Adipose tissue (tissue), 3 donors: ENCODE data around the gene SNCB. TPM values are rescaled to one million over a fixed set of nuclear protein-coding genes. Genes with fewer than 3 reads are reported as not detected.

ENCODE experiments used
- H3K27ac ChIP-seq: one replicate; pipeline ENCODE4 v1.5.1; 2013; ENCODE audit warnings: low read depth, low read length
- WGBS, 3 donors: extraction: QIAGEN DNeasy Blood & Tissue Kit; methylation state at CpG; one replicate each; pipeline ENCODE4 v1.1.7; 2013; 5-methylcytosine and 5-hydroxymethylcytosine counted together
- polyA plus RNA-seq, 3 donors: library from polyadenylated mRNA; stranded (reverse); fragments of 200-250 nt; gene quantifications; one replicate each; pipeline ENCODE4 v1.2.3, GENCODE V29; 2013
- donor health status: healthy with polysubstance abuse.
- donor health status: Bipolar disorder and iron deficiency.
- donor health status: healthy.

The SNCB gene
- polyA plus RNA-seq, 3 donors = 0.53 TPM; not detected in 2

GRCh38 chr5:176631383-176632200 lies 1.3 kb upstream of the SNCB start:
- WGBS, 3 donors = 64 to 82% (median 75%) methylated on average over 7 of the region's 7 CpGs
- no peak overlapping the region for H3K27ac ChIP-seq

DNA sequence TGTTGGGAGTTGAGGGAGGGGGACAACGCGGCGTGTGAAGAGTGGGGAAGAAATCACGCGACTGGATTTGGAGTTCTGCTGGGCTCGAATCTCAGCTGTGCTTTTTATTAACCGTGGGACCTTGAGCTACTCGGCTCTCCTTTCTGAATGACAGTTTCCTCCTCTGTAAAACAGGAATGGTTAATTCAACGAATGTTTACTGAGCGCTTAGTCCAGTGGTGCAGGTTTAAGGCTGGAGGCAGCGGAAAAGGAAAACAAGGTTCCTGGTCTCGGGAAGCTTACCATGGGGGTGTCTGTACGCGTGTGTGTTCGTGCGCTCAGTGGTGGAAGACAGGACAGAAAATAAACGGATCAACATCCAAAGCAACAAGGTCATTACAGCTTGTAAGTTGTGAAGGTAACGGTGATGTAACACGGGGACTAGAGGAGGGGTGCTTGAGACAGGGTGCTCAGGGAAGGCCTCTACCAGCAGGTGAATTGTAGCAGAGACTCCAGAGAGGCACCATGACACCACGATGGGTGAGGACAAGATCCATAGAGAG lies 418 bp upstream of the SNCB start:
- H3K27ac ChIP-seq = no peak overlapping the region
- WGBS, 3 donors = 4 to 10% (median 7%) methylated on average over 20 of the region's 20 CpGs

DNA sequence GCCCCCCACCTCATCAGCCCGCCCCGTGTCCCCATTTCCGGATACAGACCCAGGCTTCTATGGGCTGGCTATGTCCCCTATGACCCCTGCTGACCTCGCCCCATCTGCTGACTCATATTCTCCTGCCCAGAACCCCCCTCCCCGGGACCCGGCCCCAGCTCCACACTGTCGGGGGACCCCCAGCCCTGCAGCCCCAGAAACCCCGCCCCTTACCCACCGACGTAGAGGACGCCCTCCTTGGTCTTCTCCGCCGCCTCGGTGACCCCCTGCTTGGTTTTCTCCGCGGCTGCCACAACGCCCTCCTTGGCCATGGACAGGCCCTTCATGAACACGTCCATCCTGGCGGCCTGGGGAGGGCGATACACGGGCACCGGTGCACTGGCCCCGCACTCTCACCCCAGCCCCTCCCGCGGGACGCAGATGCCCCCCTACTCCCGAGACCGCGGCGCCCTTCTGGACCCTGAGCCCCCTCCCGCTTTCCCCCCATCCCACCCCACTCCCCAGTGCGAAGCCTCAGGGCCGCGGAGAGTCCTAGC lies 949 bp downstream of the SNCB start:
- no peak overlapping the region for H3K27ac ChIP-seq
- WGBS, 3 donors = 3 to 5% (median 4%) methylated on average over 29 to 34 of the region's 34 CpGs

- 46 to 57% (median 55%) methylated on average over 13 of the region's 13 CpGs for WGBS, 3 donors
- no peak overlapping the region for H3K27ac ChIP-seq
Measured at GRCh38 chr5:176628406-176629228, 1.7 kb downstream of the SNCB start.

DNA sequence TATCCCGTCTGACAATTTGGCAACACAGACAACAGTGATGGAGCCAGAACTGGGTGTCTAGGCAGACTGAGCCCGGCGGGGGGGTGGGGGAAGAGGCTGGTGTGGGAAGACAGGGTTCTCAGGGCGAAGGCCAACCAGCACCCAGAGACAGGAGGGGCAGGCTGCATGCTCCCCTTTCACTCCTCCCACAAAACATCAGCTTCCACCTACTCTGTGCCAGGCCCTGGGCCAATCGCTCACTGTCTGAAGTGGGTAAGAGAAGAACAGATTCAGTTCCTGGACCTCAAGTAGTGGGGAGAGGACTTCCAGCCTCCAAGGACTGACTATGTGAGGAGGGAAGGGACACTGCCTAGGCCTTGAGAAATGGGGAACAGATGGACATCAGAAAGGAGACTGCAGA lies 2.8 kb downstream of the SNCB start:
- no peak overlapping the region for H3K27ac ChIP-seq
- 68 to 85% (median 75%) methylated on average over 5 of the region's 5 CpGs for WGBS, 3 donors

DNA sequence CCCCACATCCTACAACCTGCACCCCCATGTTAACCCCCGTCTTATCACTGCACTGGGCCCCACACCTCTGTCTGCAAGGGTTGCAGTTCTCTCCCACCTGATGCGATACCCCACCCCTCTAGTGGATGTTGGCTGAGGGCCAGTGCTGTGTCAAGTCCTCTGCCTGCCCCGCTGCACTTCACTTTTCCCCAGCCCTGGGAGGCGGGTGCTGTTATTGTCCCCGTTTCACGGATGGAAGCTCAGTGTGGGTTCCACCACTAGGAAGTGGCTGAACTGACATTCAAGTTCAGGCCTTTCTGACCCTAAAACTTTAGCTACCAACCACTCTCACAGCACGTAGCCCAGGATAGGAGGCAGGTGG lies 3.5 kb downstream of the SNCB start:
- WGBS, 3 donors = 42 to 52% (median 45%) methylated on average over 7 of the region's 7 CpGs
- H3K27ac ChIP-seq = no peak overlapping the region

DNA sequence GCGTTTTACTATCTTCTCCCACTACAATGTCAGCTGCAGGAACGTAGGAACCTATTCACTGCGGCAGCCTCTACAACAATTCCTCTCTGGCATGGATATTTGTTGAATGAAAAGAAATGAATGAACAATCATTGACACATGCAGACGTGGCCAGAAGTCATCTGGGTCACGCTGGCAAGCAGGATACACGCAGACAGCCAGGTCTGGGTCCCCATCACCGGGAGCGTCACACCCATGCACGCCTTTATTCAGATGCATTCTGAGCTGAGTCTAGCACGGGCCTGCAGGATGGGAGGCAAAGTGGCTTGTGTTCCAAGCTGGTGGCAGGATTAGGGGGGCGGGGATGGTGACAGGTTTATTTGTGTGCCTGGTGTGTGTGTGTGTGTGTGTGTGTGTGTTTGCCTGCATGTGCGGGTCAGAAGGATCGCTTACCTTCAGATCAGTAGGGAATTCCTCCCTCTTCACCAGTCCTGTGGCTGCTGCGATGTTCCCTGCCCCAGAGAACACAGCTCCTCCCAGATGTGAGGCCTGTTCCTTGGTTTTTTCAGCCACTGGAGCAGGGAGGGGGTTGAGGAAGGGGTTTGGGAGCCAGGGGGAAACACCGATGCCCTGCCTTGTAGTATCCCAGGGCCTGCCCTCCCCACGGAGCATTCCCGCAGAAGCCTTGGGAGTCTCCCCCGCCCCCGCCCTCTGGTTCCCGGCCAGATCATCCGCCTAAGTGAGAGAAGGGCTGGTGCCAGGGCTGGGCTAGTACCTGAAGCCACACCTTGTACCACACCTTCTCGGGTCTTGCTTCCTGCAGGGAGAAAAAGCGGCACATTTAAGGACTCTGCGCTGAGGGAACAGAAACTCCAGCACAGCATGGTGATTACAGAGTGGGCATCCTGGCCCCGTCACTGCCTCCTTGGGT lies 4.1 kb downstream of the SNCB start:
- WGBS, 3 donors = 33 to 53% (median 51%) methylated on average over 23 to 25 of the region's 25 CpGs
- no peak overlapping the region for H3K27ac ChIP-seq

GRCh38 chr5:176625512-176625911 lies 4.8 kb downstream of the SNCB start:
- WGBS, 3 donors = 60 to 82% (median 71%) methylated on average over 2 of the region's 2 CpGs
- no peak overlapping the region for H3K27ac ChIP-seq

GRCh38 chr5:176624938-176625337 lies 5.4 kb downstream of the SNCB start:
- WGBS, 3 donors = 54 to 60% (median 60%) methylated on average over 9 of the region's 9 CpGs
- no peak overlapping the region for H3K27ac ChIP-seq

DNA sequence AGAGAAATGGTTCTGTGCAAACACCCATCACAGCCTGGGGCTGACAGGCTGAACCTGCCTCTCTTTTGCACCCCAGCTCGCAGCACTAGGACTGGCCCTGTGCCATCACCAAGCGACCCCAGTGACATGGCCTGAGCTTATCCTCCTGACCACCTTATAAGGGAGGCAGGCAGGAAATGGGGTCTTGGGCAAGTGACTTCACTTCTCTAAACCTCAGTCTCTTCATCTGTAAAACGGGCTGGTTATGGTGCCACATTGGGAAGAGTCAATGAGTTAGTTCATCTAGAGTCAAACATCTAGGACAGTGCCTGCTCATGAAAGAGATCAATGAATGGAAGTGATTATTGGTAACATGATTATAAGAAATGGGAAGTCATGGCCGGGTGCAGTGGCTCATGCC lies 6.2 kb downstream of the SNCB start:
- no peak overlapping the region for H3K27ac ChIP-seq
- WGBS, 3 donors = 67 to 74% (median 73%) methylated on average over 4 of the region's 4 CpGs

DNA sequence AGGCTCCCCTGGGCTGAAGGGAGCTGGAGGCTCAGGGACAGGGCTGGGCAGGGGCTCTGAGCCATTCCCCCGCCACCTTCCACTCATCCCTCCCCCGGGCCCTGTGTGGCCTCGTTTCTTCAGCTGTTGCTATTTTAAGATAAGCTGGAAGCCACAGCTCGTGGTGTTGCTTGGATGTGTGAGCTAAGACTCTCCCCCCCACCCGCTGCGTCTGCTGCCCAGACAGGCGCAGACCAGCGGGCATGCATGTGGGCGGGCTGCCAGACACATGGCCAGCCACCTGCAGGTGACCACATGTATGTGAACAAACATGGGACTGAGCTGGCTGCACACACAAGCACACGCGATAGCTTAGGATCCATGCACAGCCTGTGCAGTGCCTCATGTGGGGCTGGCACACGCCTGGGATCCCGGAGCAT lies 8.7 kb downstream of the SNCB start:
- no peak overlapping the region for H3K27ac ChIP-seq
- WGBS, 3 donors = 59 to 67% (median 61%) methylated on average over 13 of the region's 13 CpGs

DNA sequence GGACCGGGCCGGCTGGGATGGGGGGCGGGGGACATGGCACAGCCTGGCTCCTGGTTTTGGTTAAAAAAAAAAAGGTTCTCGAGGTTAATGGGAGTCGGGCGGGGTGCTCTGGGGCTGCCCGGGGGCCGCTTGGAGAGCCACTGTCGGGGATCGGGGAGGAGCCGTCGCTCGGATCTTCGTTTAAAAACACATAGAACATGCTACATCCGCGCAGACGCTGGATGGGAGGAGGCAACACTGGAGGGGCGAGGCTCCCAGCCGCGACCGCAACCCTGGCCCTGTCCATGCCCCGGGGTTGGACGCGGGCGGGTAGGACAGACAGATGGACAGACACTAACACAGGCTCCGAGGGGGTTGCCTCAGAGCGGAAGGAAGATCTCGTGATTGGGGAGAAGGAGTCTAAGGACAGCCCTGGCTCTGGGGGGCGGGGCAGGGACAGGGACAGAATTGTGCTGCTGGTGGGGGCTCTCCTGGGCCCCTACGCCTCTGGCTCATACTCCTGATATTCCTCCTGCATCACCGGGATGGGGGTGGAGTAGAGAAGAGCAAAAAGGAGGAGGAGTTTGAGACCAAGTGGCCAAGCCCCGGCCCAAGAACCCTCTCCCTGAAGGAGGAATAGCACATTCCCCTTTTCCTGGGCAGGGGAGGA lies 9.9 kb downstream of the SNCB start:
- no peak overlapping the region for H3K27ac ChIP-seq
- 3 to 6% (median 4%) methylated on average over 29 to 32 of the region's 32 CpGs for WGBS, 3 donors

GRCh38 chr5:176619569-176620332 lies 10.6 kb downstream of the SNCB start:
- no peak overlapping the region for H3K27ac ChIP-seq
- WGBS, 3 donors = 8 to 17% (median 14%) methylated on average over 56 to 59 of the region's 59 CpGs

GRCh38 chr5:176619203-176619568 lies 11.1 kb downstream of the SNCB start:
- 3 to 7% (median 3%) methylated on average over 30 to 31 of the region's 31 CpGs for WGBS, 3 donors
- no peak overlapping the region for H3K27ac ChIP-seq

DNA sequence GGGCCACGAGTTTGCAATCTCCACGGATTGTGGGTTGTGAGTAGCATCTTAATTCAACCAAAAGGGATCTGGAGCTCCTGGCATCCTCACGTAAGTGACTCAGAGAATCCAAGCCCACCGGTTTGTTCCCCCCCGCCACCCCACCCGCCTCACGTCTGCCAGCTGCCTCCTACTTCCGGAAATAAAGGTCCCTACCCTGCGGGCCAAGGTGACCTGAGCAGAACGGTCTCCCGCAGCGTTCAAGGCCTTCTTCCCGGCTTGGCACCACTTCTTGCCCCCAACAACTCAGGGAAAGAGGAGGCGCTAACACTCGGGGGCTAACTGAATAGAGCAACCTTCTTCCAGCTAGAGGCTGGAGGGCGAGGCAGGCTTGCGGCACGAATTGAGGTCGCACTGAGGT lies 11.6 kb downstream of the SNCB start:
- 23 to 27% (median 23%) methylated on average over 19 of the region's 19 CpGs for WGBS, 3 donors
- no peak overlapping the region for H3K27ac ChIP-seq

DNA sequence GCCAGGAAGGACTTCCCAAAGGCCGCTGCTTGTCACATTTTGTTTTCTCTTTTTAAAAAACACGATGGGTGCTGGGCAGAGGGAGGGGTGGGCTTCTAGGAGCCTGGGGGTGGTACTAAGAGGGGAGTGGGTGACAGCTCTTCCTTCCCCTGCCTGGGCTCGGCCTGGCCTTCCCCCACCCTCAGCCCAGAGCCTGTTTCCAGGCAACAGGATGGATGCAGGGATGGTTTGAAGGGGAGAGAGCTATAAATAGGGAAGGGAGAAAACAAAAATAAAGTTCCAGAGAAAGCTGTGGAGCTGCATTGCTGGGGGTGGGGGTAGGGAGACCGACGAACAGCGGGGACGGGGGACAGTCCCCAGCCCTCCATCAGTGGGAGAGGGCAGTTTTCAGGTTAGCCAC lies 13.8 kb downstream of the SNCB start:
- no peak overlapping the region for H3K27ac ChIP-seq
- 54 to 61% (median 56%) methylated on average over 7 of the region's 7 CpGs for WGBS, 3 donors

DNA sequence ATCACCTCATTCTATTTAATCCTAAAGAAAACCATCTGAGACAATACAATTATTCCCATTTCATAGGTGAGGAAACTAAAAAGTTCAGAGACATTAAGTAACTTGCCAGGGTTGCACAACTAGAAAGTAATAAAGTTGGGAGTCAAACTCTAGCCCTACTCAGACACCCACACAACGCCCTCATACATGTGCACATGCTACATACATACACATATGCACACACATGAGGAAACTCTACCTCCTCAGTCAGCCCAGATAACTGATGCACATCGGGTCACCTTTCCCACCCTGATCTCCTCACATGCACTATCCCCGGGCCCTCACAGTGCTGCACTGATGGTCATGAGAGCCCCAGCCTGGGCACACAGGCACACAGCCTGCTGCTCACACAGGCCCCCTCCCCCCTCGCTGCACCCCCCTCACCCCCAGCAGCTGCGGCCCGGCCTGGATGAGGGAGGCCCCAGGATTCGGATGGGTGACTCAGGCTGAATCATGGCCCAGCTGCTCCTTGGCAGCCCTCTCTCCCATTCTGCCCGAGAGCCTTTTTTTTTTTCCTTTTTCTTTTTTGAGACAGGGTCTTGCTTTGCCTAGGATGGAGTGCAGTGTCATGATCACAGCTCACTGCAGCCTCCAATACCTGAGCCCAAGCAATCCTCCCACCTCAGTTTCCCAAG lies 15.4 kb downstream of the SNCB start:
- WGBS, 3 donors = 47 to 60% (median 59%) methylated on average over 8 of the region's 8 CpGs
- no peak overlapping the region for H3K27ac ChIP-seq
